Measurements from ENCODE around the gene OR4C5.

GRCh38 chr11:48384670-48385069 is 18.4 kb upstream of the OR4C5 start:
- TF ChIP-seq ZNF132 (tag by site-specific recombination; IDR thresholded peaks at IDR 0.05; ENCODE audit: borderline replicate concordance) (no peak), CTCF (tag by site-specific recombination; IDR thresholded peaks at IDR 0.05) (no peak)
